Embryonic facial prominence (tissue), 1 donor: Measurements from ENCODE around the gene UBE2S.
A peak's percentile ranks its signal among the peaks of the same experiment; 100 is the strongest.

Experiments used
- DNase-seq: peaks from one replicate; pipeline ENCODE4 v3.0.0-alpha.2; 2016; ENCODE audit errors: extremely low spot score

The UBE2S gene

DNA sequence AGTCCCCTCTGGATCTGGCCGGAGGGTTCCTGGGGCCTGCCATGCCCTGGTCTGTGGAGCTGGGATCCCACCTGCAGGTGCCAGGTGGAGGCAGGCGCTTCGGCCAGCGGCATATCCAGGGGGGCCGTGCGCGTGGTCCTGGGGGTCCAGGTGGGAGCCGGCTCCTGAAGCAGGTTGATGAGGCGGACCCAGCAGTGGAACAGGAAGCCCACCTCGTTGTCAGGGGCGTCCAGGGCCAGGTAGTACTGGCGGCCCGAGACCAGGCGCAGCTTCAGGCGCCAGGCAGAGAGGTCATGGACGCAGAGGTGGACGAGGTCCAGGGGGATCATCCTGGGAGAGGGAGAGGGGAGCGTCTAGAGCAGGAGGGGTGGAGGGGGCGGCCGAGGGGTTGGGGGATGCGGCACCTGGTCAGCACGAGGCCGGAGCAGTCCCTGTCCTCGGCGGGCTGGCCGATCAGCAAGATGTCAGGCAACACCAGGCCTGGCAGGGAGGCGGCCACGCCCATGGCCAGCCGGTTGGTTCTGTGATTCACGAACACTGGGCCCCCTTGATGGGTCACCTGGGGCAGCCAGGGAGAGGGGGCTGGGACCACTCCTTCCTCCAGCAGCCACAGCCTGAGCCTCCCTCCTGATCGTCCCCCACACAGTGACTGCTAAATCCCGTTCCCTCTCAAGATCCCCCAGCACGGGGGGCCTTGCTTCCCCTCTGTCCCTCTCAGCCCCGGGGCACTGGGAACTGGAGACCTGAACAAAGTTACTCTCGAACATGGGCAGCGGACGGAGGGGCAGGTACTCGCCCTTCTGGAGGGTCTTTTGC, 45.2 kb downstream of the UBE2S start:
- no peak for DNase-seq

DNA sequence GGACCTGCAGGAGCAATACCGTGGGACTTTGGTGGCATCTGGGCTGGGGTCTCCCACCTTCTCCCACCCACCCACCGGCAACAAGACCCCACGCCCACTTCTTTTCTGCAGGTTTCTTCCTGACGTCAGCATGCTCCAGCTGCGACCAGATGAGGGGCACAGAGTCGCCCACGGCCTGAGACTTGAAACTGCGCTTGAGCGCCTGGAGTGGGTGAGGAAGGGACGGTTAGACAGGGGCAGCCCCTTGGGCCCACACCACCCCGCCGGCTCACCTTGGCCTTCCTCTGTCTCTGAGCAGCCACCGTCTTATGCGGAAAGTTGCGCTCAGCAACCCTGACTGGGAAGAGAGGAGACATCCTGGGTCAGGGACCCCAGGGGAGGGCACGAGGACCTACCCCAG, 46.7 kb downstream of the UBE2S start:
- no peak for DNase-seq

DNA sequence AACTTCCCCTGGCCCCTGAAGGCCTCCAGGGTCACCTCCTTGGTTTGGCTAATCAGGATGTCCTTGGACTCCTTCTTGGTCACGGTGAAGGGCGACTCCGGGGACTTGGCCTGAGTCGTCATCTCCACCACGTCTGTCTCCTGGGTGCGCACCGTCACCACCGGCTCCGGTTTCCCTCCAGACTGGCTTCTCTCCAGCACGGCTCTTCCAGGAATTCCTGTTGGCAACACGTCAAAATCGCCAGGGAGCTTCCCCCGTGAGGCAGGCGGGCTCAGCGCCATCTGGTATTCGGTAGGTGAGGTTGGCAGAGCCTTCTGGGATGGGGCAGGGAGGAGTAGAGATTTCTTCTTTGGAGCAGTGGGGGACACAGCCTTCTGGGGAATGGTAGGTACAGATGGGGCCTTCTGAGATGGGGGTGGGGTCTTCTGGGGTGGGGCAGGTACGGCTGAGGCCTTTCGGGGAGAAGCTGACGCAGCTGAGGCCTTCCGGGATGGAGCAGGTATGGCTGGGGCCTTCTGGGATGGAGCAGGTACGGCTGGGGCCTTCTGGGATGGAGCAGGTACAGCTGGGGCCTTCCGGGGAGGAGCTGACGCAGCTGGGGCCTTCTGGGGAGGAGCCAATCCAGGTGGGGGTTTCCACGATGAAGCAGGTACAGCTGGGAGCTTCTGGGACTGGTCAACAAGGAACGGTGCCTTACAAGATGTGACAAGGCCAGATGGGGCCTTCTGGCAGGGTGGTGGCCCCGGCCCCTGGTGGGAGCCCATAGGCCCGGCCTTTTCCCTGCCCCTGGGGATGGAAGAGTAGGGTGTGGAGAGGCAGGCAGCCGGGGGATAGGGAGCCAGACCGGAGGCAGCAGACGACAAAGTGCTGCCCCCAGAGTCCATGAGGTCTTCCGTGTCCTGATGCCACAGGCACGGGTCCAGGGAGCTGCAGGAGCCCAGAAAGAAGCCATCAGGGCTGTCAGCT, 48.4 kb downstream of the UBE2S start:
- no peak for DNase-seq

DNA sequence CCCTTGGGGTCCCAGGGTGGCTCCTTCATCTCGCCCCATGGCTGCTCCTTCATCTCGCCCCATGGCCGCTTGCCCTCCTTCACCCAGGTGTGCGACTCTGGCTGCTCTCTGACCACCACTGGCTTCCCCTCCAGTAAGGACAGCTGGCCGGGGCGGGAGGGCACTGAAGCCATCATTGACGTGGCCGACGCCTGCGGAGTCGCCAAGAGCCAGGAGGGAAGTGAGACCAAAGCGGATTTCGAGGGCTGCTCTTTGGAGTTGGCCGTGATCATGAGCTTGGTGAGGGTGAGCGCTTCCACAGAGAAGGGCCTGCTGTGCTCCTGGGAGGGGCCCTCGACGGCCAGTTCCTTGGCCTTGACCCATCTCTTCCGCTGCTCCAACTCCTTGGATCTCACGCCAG, 49.1 kb downstream of the UBE2S start:
- DNase-seq, result no peak

DNA sequence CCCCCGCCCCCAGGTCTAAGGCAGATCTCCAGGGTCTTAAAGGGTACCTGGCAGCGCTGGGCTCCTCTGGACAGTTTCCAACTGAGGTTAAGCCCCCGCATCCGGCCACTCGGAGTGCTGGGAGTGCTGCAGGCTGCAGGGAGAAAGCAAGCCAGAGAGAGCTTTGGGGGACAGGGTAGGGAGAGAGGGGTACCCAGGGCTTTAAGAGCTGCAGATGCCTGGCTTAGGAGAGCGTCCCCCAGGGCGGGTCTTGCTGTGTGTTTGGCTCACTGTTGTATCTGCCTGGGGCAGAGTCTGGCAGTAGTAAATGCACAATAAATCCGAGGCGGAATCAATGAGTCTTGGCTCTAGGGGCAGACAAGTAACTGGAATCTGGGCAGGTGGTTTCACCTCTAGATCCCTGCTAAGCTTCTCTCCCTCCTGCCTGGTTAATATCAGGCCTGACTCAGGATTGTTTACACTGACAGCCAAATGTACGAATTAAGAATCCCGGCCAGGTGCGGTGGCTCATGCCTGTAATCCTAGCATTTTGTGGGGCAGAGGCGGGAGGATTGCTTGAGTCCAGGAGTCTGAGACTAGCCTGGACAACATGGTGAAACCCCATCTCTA, 52.3 kb downstream of the UBE2S start:
- DNase-seq, result no peak

DNA sequence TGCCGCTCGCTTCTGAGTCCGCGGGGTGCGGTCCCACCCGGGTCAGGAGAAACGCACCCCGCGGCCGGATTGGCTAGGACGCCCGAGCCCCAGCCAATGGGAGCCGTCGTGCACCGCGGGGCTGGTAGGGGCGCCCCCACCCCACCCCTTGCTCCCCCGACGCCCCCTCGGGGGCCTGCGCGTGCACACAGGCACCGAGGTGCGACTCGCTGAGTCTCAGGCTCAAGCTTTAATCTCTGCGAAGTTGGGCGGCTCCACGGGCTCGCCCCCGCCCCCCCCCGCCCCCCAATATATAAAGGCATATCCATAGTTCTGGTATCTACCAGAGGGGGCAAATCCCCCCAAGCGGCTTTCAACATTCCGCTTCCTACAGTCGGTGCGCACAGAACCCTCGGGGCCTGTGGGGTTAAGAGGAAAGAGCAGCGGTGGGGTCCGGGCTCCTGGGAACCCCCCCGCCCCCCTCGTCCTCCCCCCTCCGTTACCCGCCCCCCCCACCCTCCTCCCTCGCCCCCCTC, 52.8 kb downstream of the UBE2S start, which contains the start of gene COX6B2:
COX6B2 (minus strand) TSS at position 22 of the 515 bp plus-strand sequence. CDS start 198 bp downstream, outside the sequence.
- DNase-seq, result no peak

DNA sequence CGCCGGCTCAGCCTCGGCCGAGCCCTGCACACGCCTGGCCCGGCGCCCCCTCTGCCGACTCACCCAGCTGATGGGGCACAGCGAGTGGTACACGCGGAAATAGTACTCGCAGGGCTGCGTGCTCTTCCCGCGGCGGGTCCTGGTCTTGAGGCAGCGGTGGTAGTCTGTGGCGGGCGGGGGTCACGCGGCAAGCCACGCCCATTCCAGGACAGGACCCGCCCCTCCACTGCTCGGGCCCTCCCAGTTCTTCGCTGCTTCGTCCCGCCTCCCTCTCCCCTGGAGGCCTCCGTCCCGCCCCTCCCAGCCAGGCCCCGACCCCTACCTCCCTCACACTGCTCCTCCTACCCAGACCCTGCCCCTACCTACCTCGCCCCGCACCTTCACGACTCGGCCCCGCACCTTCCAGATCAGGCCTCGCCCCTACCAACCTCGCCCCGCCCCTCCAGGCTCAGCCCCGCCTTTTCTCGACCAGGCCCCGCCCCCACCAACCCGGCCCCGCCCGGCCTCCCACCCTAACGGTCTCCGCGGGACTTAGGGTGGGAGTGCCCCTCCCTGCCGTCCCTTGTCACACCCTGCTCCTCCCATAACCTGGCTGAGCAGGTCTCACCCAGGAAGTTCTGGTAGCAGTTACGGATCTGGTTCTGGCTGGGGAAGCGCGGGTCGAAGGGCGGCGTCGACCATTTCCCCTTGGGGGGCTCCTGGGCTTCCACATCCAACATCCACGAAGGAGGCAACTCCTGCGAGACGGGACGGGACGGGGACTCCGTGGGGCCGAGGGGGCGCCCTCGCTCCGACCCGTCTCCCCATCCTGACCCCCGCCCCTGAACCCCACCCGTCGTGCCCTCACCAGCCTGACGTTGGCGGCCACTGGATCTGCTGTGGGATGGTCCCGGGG, 53.5 kb downstream of the UBE2S start:
- DNase-seq, result peak; percentile 40

DNA sequence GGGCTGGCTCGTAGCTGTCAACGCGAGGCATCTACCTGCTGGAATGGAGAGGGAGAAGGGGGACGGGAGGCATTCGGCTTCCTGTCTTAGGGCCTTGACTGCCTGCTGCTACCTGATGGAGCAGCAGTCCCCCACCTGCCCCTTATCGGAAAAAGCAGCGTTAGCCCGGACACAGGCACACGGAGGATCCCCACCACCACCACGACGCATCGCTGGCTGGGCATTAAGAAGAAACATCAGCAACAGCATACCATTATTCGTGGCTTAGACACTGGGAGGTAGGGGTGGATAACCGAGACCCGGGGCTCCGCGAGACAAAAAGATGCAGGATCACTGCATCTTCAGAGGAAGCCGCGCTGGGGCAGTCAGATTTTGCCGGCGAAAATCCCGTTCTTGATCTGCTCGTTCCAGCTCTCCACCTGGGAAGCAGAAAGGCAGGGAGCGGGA, 54.2 kb downstream of the UBE2S start:
- DNase-seq, result no peak

DNA sequence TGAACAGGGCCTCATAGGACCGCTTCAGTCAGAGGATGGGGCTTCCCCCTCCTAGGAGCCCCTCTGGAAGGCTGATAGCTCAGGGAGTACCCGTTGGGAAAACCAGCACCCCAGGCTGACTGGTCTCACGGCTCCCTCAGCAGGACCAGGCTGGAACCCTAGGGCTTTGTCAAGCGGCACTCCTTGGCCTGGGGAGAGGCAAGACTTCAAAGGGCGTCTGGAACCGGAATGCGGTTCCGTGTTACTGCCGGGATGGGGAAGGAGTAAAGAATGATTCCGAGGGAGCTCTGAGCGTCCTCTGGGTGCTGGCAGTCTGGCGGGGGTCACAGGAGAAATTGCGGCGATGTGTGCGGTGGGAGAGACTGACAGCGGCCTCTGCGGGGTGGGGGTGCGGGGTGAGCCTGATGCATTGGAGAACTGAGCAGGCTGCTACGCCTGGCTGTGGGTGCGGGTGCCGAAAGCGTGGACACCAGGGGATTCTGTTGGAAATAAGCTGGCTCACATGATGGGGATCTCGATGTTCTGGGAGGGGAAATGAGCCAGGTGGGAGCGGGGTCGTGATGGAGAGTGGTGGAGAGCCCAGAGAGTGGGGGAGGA, 54.9 kb downstream of the UBE2S start:
- DNase-seq, result no peak

DNA sequence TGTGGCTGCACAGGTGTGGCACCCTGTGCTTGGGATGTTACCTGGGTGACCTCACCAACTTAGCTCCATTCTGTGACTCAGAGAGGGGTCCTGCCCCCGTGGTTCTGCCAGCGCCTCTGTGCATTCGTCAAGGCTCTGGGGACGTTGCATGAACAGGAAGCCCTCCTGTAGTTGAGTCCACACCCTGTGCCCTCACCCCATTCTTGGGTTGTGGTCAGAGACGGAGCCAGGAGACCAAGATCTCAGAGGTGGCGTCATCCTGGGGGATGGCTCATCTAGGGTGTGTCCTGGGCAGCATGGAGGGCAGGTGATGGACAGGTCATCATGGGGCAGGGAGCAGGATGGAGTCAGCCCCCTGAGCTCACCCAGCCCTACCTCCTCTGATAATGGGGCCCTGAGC, 55.5 kb downstream of the UBE2S start:
- DNase-seq, result no peak

DNA sequence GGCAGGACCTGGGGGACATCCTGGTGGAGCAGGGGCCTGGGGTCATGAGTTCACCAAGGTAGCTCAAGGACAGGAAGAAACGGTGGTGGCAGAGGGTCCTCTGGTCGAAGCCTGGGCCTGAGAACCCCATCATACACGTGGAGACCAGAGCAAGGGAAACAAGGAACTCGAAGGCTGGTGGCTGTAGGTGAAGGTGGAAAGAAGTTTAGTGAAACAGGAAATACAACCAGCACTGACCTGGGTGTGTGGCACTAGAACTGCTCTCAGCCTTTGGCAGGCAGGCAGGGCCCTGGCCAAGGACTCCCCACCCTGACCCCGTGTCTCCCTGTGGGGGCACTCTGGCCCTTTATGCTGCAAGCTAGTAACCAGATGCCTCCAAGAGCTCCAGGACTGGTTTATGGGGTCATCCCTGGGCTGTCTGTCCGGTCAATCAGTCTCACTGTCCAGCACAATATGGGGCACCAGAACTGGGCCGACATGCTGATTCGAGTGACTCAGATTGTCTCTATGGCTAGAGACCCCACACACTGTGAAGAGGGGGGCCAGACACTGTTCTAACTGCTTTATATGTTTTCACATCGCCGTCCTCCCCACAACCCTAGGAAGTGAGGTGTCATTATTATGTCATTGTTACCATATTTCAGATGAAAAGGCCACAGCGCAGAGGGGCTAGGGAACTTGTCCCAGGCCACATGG, 56.8 kb downstream of the UBE2S start:
- no peak for DNase-seq
